HepG2 (cell line): Measurements from ENCODE around the gene ASAP2. TPM values are rescaled to one million over a fixed set of nuclear protein-coding genes. Genes with fewer than 3 reads are reported as not detected.

Source experiments
- ATAC-seq: fragments of 200-7000 bp; cut with Tn5 transposase; 3 replicates; pipeline ENCODE4 v1.9.1; 2020; ENCODE audit warnings: mild to moderate bottlenecking, moderate library complexity
- BruUV-seq: library from RNA; stranded (reverse); fragments of 400-500 nt; replicated peaks from 2 replicates; lab custom pipeline; 2021; lab: Mats Ljungman, UMichigan
- CTCF ChIA-PET: fragments of 300-600 bp; formaldehyde crosslinking; extraction: SDS; loops from one replicate; lab custom pipeline; 2021; ENCODE audit warnings: low total read pairs, inconsistent platforms, low intra/inter-chr PET ratio; lab: Yijun Ruan, JAX
- POLR2A ChIA-PET: fragments of 350-600 bp; sonication (Branson Sonifier 250); formaldehyde crosslinking; loops from one replicate; lab custom pipeline; 2020; ENCODE audit warnings: antibody characterized with exemption, inconsistent platforms; lab: Yijun Ruan, JAX
- DNase-seq: peaks from one replicate; pipeline ENCODE4 v3.0.0-alpha.2; 2015; ENCODE audit warnings: low spot score
- FAIRE-seq: peaks from 3 replicates; lab custom pipeline; 2011; peaks lifted over from hg19 to GRCh38; lab: Jason Lieb, UNC
- H2AFZ ChIP-seq: one replicate; pipeline ENCODE4 v1.6.1; 2011; ENCODE audit warnings: low read length, inconsistent platforms
- H3K27ac ChIP-seq: fragments of 300-600 bp; 3 replicates; pipeline ENCODE4 v1.8.0; 2011; ENCODE audit warnings: mixed run types, mild to moderate bottlenecking, mixed read lengths, low read length, inconsistent platforms; ENCODE audit not compliant: insufficient read depth; ENCODE audit errors: extremely low read length
- H3K27me3 ChIP-seq, 2 experiments: fragments of 200-600 bp in 1 of 2; 2 replicates in 1 of 2; 3 replicates in 1 of 2; pipeline versions ENCODE4 v1.6.0 to v1.8.0; 2011; ENCODE audit warnings: low read length in 2 of 2, mild to moderate bottlenecking in 2 of 2, moderate library complexity in 2 of 2, inconsistent platforms in 1 of 2; ENCODE audit not compliant: insufficient read depth in 2 of 2, control insufficient read depth in 1 of 2
- H3K36me3 ChIP-seq, 2 experiments: fragments of 200-600 bp in 1 of 2; replicated peaks in 1 of 2; 2 replicates in 1 of 2; 3 replicates in 1 of 2; pipeline versions ENCODE4 v1.5.1 to v1.8.0; 2011; ENCODE audit warnings: low read length in 2 of 2, inconsistent platforms in 1 of 2; ENCODE audit not compliant: insufficient read depth in 2 of 2, control insufficient read depth in 1 of 2
- H3K4me1 ChIP-seq: 2 replicates; pipeline ENCODE4 v1.5.1; 2012; ENCODE audit warnings: low read length, inconsistent platforms; ENCODE audit not compliant: insufficient read depth
- H3K4me2 ChIP-seq: 2 replicates; pipeline ENCODE4 v1.6.0; 2011; ENCODE audit warnings: low read depth, low read length, inconsistent platforms
- H3K4me3 ChIP-seq, 3 experiments: fragments of 200-600 bp in 1 of 3; sonication (generic), shearing (Covaris generic) in 1 of 3; replicated peaks in 1 of 3; 2 replicates each; pipeline ENCODE4 v1.5.1; 2011 to 2016; ENCODE audit warnings: low read length in 3 of 3, inconsistent platforms in 2 of 3, low read depth in 2 of 3, mild to moderate bottlenecking in 2 of 3, control low read depth in 1 of 3, mixed read lengths in 1 of 3; ENCODE audit not compliant: insufficient read depth in 1 of 3
- H3K79me2 ChIP-seq: one replicate; pipeline ENCODE4 v1.6.1; 2011; ENCODE audit warnings: low read length, inconsistent platforms; ENCODE audit not compliant: insufficient read depth
- H3K9ac ChIP-seq: 2 replicates; pipeline ENCODE4 v1.6.0; 2011; ENCODE audit warnings: mild to moderate bottlenecking, low read depth, low read length, inconsistent platforms; ENCODE audit not compliant: insufficient read depth
- H3K9me3 ChIP-seq: 2 replicates; pipeline ENCODE4 v1.5.1; 2012; ENCODE audit warnings: mild to moderate bottlenecking, low read length
- H4K20me1 ChIP-seq: 2 replicates; pipeline ENCODE4 v1.6.0; 2011; ENCODE audit warnings: inconsistent platforms, mild to moderate bottlenecking, low read length, moderate library complexity; ENCODE audit not compliant: insufficient read depth
- HNRNPL ChIP-seq: fragments of 200-400 bp; formaldehyde crosslinking; IDR thresholded peaks from 2 replicates; pipeline ENCODE4 v1.6.1; 2017; ENCODE audit warnings: mild to moderate bottlenecking, low read depth, low read length
- KLF16 ChIP-seq, 2 experiments: sonication (generic) in 1 of 2; formaldehyde crosslinking in 1 of 2; IDR thresholded peaks; 2 replicates each; pipeline versions ENCODE4 v1.6.1 to v1.8.0; 2016 to 2023; ENCODE audit warnings: missing genetic modification reagents in 2 of 2, missing compliant biosample characterization in 1 of 2
- MAFF ChIP-seq: IDR thresholded peaks from 2 replicates; pipeline ENCODE4 v1.6.1; 2011; ENCODE audit warnings: low read depth, low read length, improper control_type of control experiment
- MAFK ChIP-seq, 2 experiments: IDR thresholded peaks in 1 of 2; conservative IDR thresholded peaks in 1 of 2; 2 replicates each; pipeline ENCODE4 v1.6.1; 2011; ENCODE audit warnings: improper control_type of control experiment in 2 of 2, low read length in 2 of 2
- SAP130 ChIP-seq: IDR thresholded peaks from 2 replicates; pipeline ENCODE4 v1.6.1; 2016; ENCODE audit warnings: low read depth
- SMAD1 ChIP-seq: sonication (generic); formaldehyde crosslinking; IDR thresholded peaks from 2 replicates; pipeline ENCODE4 v1.4.0; 2020; ENCODE audit warnings: missing genetic modification reagents, low read depth, mild to moderate bottlenecking, borderline replicate concordance
- ZNF431 ChIP-seq: sonication (generic); formaldehyde crosslinking; IDR thresholded peaks from 2 replicates; pipeline ENCODE4 v1.9.0; 2022; ENCODE audit warnings: missing genetic modification reagents, low read depth, mild to moderate bottlenecking, borderline replicate concordance
- ZNF724P ChIP-seq: sonication (generic); formaldehyde crosslinking; IDR thresholded peaks from 2 replicates; pipeline ENCODE4 v1.8.0; 2022; ENCODE audit warnings: missing genetic modification reagents, borderline replicate concordance
- ZNF768 ChIP-seq: sonication (generic); formaldehyde crosslinking; IDR thresholded peaks from 2 replicates; pipeline ENCODE4 v1.4.0; 2020; ENCODE audit warnings: missing genetic modification reagents
- WGBS: methylation state at CpG from one replicate; pipeline ENCODE4 v1.1.6; 2017; ENCODE audit warnings: low lambda C conversion rate; 5-methylcytosine and 5-hydroxymethylcytosine counted together
- in situ Hi-C: cut with HindIII; loops from 2 replicates; pipeline ENCODE4 v1.10.0; 2017; ENCODE audit warnings: low pct_unique_long_range_greater_than_20kb; ENCODE audit not compliant: extremely low pct_ligation_motif_present
- intact Hi-C: fragments of 100-400 bp; cut with micrococcal nuclease; formaldehyde crosslinking; loops from one replicate; pipeline ENCODE4 v1.10.0; 2022; ENCODE audit not compliant: unreplicated experiment
- polyA plus RNA-seq, 8 experiments: library from polyadenylated mRNA; depleted of rRNA in 3 of 8; stranded (reverse) in 7 of 8; unstranded in 1 of 8; fragments of >200 nt; fragmentation: Illumina TruSeq in 4 of 8; extraction: Trizol in 4 of 8; gene quantifications; 2 replicates each; pipeline versions ENCODE4 v1.2.1 to v1.2.3, GENCODE V29; 2011 to 2016; ENCODE audit warnings: low read depth in 4 of 8, missing spikeins in 1 of 8, mixed read lengths in 1 of 8; ENCODE audit not compliant: insufficient read depth in 1 of 8
- total RNA-seq, 5 experiments: library from RNA; depleted of rRNA; stranded (reverse); fragments of >200 nt; fragmentation: Illumina TruSeq; extraction: Trizol; gene quantifications; 2 replicates each; pipeline ENCODE4 v1.2.3, GENCODE V29; 2016; ENCODE audit warnings: low read depth in 1 of 5
- TF ChIP-seq, protein P1 (sequence below): sonication (generic); formaldehyde crosslinking; IDR thresholded peaks from 2 replicates; pipeline ENCODE4 v1.4.0; 2020; ENCODE audit warnings: missing genetic modification reagents

The ASAP2 gene
- total and polyA plus RNA-seq, 2 of the 13 experiments (the other 11 are each of a cell fraction or from before 2014, with no cell fraction given), result 7.3 to 22.3 TPM

DNA sequence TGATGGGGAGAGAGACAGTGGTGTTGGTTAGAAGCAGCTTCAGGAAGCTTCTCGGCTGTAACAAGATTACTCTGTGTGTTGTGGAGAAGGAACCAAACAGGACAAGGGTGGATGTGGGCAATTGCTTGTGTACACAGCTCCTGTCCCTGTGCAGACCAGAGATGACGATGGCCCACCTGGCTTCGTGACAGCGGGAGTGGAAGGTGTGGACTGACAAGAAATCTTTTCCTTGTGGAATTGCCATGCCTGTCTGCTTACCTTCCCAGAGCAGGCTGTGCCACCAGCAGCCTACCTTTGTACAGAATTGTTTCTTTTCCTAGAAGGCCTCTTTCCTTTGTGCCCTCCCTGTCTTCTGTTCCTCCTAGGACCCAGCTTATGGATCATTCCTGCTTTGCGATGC is 122.9 kb downstream of the ASAP2 start (continued):
- no peak for TF ChIP-seq ZNF724P (CRISPR knock-in tag)
- TF ChIP-seq ZNF768 (CRISPR knock-in tag), result no peak
- no peak for TF ChIP-seq ZNF431 (CRISPR knock-in tag)

DNA sequence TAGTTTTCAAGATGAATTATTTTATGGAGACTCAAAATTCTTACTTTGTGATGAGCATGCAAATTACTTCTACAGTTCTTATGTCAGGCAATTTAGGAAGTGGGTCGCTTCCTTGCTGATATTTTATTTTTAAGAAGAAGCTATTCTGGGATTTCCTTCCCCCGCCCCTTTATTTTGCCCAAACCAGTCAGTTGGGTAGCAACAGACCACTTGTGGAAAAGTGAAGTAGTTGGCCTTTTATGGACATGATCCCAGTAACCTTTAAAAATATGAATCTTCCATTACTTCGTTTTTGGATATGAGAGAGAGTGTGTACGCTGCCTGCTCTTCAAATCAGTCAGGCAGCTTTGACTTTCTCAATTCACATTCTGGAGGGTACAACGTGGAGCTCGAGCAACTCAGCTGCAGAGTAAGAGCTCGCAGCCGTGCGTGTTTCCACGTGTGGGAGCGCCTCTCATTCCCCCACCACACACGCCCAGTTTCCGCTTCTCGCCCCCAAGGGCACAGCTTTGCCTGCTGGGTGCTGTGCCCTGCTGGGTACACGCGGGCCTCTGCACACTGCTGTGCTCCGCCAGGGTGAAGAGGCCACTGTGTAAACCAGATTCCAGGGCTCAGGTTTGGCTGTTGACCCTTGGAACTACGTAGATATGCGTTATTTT is 124.1 kb downstream of the ASAP2 start:
- Histone ChIP-seq H2AFZ (no peak overlapping the region), H3K9ac (no peak overlapping the region), H3K27ac (no peak overlapping the region), H4K20me1 (no peaks in the 10 kb centered on the region), H3K36me3 (peaks cover 6 to 17% of the 10 kb centered on the region in 2 experiments), H3K4me3 (no peak overlapping the region), H3K9me3 (no peaks in the 10 kb centered on the region), H3K4me2 (no peak overlapping the region), H3K79me2 (no peaks in the 10 kb centered on the region), H3K27me3 (no peaks in the 10 kb centered on the region), H3K4me1 (peaks cover 67% of the 10 kb centered on the region)
- ChIA-PET CTCF (no interaction called here), POLR2A (interaction anchor here (2.0 kb wide), 1 partner anchor 96 kb away, joined by 7 read pairs; no protein-coding TSS in a partner anchor)
- TF ChIP-seq KLF16 (CRISPR knock-in tag; IDR thresholded peaks at IDR 0.05) (no peak), SMAD1 (no peak), MAFF (peak; percentile 46; the same call in 1 of the 2 replicates), SAP130 (CRISPR knock-in tag) (no peak), MAFK (conservative IDR thresholded peaks at IDR 0.05 in 1 of 2, IDR thresholded peaks at IDR 0.05 in 1 of 2; ENCODE audit: low read length in 2 of 2) (peak; percentile 45 to 55), HNRNPL (0 out of 2 replicates have a peak, but pooled peaks have one; percentile 66)
- TF ChIP-seq, protein P1, sequence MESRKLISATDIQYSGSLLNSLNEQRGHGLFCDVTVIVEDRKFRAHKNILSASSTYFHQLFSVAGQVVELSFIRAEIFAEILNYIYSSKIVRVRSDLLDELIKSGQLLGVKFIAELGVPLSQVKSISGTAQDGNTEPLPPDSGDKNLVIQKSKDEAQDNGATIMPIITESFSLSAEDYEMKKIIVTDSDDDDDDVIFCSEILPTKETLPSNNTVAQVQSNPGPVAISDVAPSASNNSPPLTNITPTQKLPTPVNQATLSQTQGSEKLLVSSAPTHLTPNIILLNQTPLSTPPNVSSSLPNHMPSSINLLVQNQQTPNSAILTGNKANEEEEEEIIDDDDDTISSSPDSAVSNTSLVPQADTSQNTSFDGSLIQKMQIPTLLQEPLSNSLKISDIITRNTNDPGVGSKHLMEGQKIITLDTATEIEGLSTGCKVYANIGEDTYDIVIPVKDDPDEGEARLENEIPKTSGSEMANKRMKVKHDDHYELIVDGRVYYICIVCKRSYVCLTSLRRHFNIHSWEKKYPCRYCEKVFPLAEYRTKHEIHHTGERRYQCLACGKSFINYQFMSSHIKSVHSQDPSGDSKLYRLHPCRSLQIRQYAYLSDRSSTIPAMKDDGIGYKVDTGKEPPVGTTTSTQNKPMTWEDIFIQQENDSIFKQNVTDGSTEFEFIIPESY, result 0 out of 2 replicates have a peak, but pooled peaks have one; percentile 34
- BruUV-seq, result no TSS peak
- 96% methylated on average over 19 of the region's 19 CpGs for WGBS
- in situ Hi-C loops, result loop anchor here (10.0 kb wide), 2 partner anchors 126 to 186 kb away; partner anchors contain the start of gene ASAP2
- intact Hi-C loops, result no loop called here
- ATAC-seq (no peak), DNase-seq (no peak), FAIRE-seq (no peak)
